ENCODE results near the gene MEF2C.

MEF2C gene

DNA sequence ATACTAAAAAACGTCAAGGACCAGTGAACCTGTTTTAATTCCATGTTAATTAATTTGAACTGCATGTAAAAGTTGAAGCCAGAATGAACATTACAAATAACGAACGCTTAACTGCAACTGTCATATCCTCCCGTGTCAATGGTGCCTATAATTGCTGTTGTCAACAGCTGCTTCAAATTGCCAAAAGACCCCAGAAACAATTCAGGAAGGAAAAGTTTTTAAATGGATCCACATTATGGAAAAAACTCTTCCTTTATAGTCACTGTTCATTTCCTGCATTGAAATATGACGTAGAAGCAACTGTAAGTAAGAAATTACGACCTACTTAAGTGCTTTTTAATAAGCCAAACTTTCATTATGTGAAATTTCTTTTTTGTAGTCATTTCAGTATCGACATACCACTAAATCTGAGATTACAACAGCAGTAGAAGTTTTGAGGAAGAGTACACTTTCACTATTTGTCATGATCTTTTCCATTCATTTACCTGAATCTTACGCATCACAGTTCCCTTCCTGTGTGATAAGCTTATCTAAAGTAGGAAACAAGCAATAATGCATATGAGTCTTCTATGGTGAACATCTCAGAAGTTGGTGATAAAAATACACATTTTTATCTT, 37.8 kb downstream of the MEF2C start:
- no peak for DNase-seq (ENCODE audit: low read depth)
- TF ChIP-seq, protein P1, sequence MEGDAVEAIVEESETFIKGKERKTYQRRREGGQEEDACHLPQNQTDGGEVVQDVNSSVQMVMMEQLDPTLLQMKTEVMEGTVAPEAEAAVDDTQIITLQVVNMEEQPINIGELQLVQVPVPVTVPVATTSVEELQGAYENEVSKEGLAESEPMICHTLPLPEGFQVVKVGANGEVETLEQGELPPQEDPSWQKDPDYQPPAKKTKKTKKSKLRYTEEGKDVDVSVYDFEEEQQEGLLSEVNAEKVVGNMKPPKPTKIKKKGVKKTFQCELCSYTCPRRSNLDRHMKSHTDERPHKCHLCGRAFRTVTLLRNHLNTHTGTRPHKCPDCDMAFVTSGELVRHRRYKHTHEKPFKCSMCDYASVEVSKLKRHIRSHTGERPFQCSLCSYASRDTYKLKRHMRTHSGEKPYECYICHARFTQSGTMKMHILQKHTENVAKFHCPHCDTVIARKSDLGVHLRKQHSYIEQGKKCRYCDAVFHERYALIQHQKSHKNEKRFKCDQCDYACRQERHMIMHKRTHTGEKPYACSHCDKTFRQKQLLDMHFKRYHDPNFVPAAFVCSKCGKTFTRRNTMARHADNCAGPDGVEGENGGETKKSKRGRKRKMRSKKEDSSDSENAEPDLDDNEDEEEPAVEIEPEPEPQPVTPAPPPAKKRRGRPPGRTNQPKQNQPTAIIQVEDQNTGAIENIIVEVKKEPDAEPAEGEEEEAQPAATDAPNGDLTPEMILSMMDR (conservative IDR thresholded peaks at IDR 0.05; ENCODE audit: low read length) = no peak
- H3K4me3 ChIP-seq (ENCODE audit: low read length) = no peak overlapping the region

DNA sequence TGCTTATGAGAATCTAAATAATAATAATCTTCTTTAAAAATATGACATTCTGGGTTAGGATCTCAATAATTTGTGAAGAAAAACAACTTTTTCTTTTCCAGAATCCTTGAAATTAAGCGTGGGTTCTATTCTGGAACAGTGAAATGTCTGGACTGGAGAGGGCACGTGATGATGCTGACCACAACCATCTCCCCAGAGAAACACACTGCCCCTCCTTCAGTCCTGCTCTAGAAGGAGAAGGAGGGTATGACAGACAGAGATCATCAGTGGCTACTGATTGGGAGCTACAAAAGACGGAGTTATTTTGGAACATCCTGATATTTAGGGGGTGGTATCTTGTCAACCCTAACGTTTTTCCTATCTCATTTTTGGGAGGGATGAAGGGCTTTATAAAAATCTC, 40.2 kb downstream of the MEF2C start:
- DNase-seq (ENCODE audit: low read depth) = no peak
- TF ChIP-seq, protein P1 (conservative IDR thresholded peaks at IDR 0.05; ENCODE audit: low read length) = no peak
- H3K4me3 ChIP-seq (ENCODE audit: low read length) = no peak overlapping the region

GRCh38 chr5:88841212-88841611, 41.8 kb downstream of the MEF2C start:
- DNase-seq (ENCODE audit: low read depth) = no peak
- TF ChIP-seq, protein P1 (conservative IDR thresholded peaks at IDR 0.05; ENCODE audit: low read length) = no peak
- no peak overlapping the region for H3K4me3 ChIP-seq (ENCODE audit: low read length)

DNA sequence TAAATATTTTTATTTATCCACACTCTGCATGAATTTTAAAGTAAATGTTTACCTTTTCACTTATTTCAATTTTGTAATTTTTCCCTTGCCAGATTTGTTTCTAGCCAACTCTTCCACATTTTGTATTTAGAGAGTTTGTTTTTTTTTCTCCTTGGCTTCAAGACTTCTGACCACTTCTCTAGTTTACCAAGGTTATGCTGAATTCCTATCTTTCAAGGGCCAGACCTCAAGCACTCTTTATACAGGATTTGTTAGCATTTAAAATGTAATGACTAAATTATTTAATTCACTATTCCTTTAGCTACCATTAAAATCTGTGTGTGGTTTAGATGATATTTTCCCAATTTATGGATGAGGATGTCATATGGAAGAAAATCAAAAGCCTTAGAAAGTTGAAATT, 42.5 kb downstream of the MEF2C start:
- TF ChIP-seq, protein P1 (conservative IDR thresholded peaks at IDR 0.05; ENCODE audit: low read length) = no peak
- DNase-seq (ENCODE audit: low read depth) = no peak
- H3K4me3 ChIP-seq (ENCODE audit: low read length) = no peak overlapping the region

- H3K4me3 ChIP-seq (ENCODE audit: low read length) = no peak overlapping the region
- DNase-seq (ENCODE audit: low read depth) = no peak
- TF ChIP-seq, protein P1 (conservative IDR thresholded peaks at IDR 0.05; ENCODE audit: low read length) = no peak
Observed at GRCh38 chr5:88839238-88839637, 43.7 kb downstream of the MEF2C start.

DNA sequence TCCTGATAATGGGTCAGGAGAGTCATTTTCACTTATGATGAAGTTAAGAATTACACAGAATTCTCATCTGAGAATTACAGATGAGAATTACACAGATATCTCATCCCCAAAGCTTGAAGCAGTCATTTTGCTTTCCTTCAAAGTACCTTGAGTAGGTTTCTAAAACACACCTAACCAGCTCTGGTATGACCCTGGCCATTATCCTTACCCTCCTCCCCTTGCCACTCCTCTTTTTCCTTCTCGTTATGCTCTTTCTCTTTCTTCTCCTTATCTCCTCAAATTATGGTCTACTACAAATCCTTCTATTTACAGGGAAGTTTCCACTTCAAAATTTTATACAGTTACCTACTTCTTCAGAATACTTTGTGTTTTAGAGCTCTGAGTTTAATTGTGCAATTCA, 44.5 kb downstream of the MEF2C start:
- no peak overlapping the region for H3K4me3 ChIP-seq (ENCODE audit: low read length)
- no peak for DNase-seq (ENCODE audit: low read depth)
- TF ChIP-seq, protein P1 (conservative IDR thresholded peaks at IDR 0.05; ENCODE audit: low read length) = no peak

DNA sequence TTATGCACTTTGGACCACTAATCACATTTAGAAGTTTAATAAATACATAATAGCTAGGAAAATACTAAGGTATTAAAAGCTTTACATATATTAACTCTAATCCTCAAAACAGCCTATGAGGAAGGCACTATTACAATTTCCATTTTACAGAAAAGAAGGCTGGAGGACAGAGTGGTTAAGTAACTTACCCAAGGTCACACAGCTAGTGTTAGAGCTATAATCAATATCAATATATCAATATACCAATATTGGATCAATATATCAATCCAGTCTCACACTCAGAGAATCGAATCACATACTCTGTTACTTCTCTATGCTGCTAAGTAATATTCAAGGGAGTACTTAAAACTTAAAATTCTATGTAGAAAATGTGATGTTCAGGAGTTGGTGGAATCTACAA, 45.2 kb downstream of the MEF2C start:
- no peak for DNase-seq (ENCODE audit: low read depth)
- TF ChIP-seq, protein P1 (conservative IDR thresholded peaks at IDR 0.05; ENCODE audit: low read length) = no peak
- H3K4me3 ChIP-seq (ENCODE audit: low read length) = no peak overlapping the region

Data from AG10803 (cell line).